Spleen (tissue), 11 donors: ENCODE measurements around the gene MPST. TPM values are rescaled to one million over a fixed set of nuclear protein-coding genes. Genes with fewer than 3 reads are reported as not detected.

Source experiments
- DNase-seq: peaks from one replicate; pipeline ENCODE4 v3.0.0-alpha.2; 2020
- H3K27ac ChIP-seq, 8 donors: fragments of 200-600 bp; sonication (generic) in 7 of 8; 1 replicate in 4 of 8; 2 replicates in 4 of 8; pipeline versions ENCODE4 v1.5.0 to v1.8.0; 2016 to 2021; ENCODE audit warnings: inconsistent platforms in 4 of 8, mild to moderate bottlenecking in 4 of 8, moderate library complexity in 1 of 8
- H3K27me3 ChIP-seq, 7 donors: fragments of 200-600 bp; sonication (generic) in 6 of 7; replicated peaks in 1 of 7; 1 replicate in 4 of 7; 2 replicates in 3 of 7; pipeline versions ENCODE4 v1.5.0 to v1.8.0; 2016 to 2021; ENCODE audit warnings: inconsistent platforms in 3 of 7, mild to moderate bottlenecking in 1 of 7
- H3K36me3 ChIP-seq, 6 donors: fragments of 200-600 bp; sonication (generic) in 5 of 6; 1 replicate in 4 of 6; 2 replicates in 2 of 6; pipeline versions ENCODE4 v1.5.0 to v1.8.0; 2016 to 2021; ENCODE audit warnings: inconsistent platforms in 2 of 6
- H3K4me1 ChIP-seq, 6 donors: fragments of 200-600 bp; sonication (generic) in 5 of 6; 1 replicate in 3 of 6; 2 replicates in 3 of 6; pipeline versions ENCODE4 v1.5.0 to v1.8.0; 2016 to 2021; ENCODE audit warnings: inconsistent platforms in 3 of 6
- H3K4me3 ChIP-seq, 8 donors: fragments of 200-600 bp; sonication (generic) in 7 of 8; 1 replicate in 4 of 8; 2 replicates in 4 of 8; pipeline versions ENCODE4 v1.5.0 to v1.8.0; 2016 to 2021; ENCODE audit warnings: inconsistent platforms in 4 of 8, mild to moderate bottlenecking in 4 of 8, moderate library complexity in 2 of 8
- H3K9me3 ChIP-seq, 8 donors: fragments of 200-600 bp; sonication (generic) in 7 of 8; 1 replicate in 4 of 8; 2 replicates in 4 of 8; pipeline versions ENCODE4 v1.5.0 to v1.8.0; 2016 to 2021; ENCODE audit warnings: inconsistent platforms in 4 of 8
- CTCF ChIP-seq, 11 experiments: fragments of 200-600 bp in 7 of 11; fragments of 450-650 bp in 4 of 11; sonication (generic) in 4 of 11; IDR thresholded peaks in 8 of 11; conservative IDR thresholded peaks in 3 of 11; 1 replicate in 7 of 11; 2 replicates in 4 of 11; pipeline versions ENCODE4 v1.4.0 to v1.8.0; 2016 to 2021; ENCODE audit warnings: antibody characterized with exemption in 11 of 11, inconsistent platforms in 4 of 11, mild to moderate bottlenecking in 1 of 11
- POLR2A ChIP-seq, 3 donors: fragments of 450-650 bp; IDR thresholded peaks; one replicate each; pipeline ENCODE4 v1.5.1; 2017; ENCODE audit warnings: antibody characterized with exemption in 3 of 3, mild to moderate bottlenecking in 1 of 3
- POLR2AphosphoS5 ChIP-seq, 3 donors: sonication (generic); formaldehyde crosslinking; IDR thresholded peaks; one replicate each; pipeline ENCODE4 v1.5.1; 2017; ENCODE audit warnings: antibody characterized with exemption in 3 of 3
- WGBS, 5 donors: extraction: QIAGEN DNeasy Blood & Tissue Kit in 3 of 5; methylation state at CpG; one replicate each; pipeline versions ENCODE4 v1.1.5 to v1.1.7; 2013 to 2018; 5-methylcytosine and 5-hydroxymethylcytosine counted together
- intact Hi-C: fragments of 100-400 bp; cut with DNase I; formaldehyde crosslinking; loops from one replicate; pipeline ENCODE4 v1.15.0; 2023; ENCODE audit warnings: low total_unique reads
- polyA plus RNA-seq, 3 donors: library from polyadenylated mRNA; stranded (reverse); fragments of 200-250 nt; gene quantifications; one replicate each; pipeline ENCODE4 v1.2.1, GENCODE V29; 2013
- total RNA-seq, 7 donors: library from RNA; depleted of rRNA in 3 of 7; stranded (reverse); fragments of >200 nt in 3 of 7; fragmentation: NEBNext Ultra II Directional in 4 of 7; extraction: Animal tissue kit (Norgen Biotek cat#: 25700) in 4 of 7; gene quantifications; one replicate each; pipeline versions ENCODE4 v1.1.0 to v1.2.1, GENCODE V29; 2016 to 2021
- donor health status: healthy with polysubstance abuse.
- donor health status: DM: no; HTN: no; CAD: no; lungs with moderate emphysema.
- donor health status: DM: no; HTN: no; CAD: no.
- donor health status: Bipolar disorder and iron deficiency.
- donor health status: healthy.
- donor health status: DM: no; HTN: no; CAD: no.
- donor health status: DM: yes; HTN: yes; CAD: no.

The MPST gene
- total and polyA plus RNA-seq, 10 donors, result 13.9 to 44.8 (median 29.9) TPM

- 56 to 78% (median 66%) methylated on average over 18 of the region's 18 CpGs for WGBS, 5 donors
- Histone ChIP-seq H3K9me3 (no peaks in the 10 kb centered on the region), H3K27ac (no peak overlapping the region), H3K4me3 (no peak overlapping the region), H3K4me1 (peaks cover 0 to 19% (median 4%) of the 10 kb centered on the region in 6 donors), H3K27me3 (peaks cover 0 to 33% (median 6%) of the 10 kb centered on the region in 7 donors), H3K36me3 (peaks cover 0 to 28% (median 10%) of the 10 kb centered on the region in 6 donors)
- DNase-seq, result no peak
- intact Hi-C loops, result no loop called here
- no peak for TF ChIP-seq CTCF (IDR thresholded peaks at IDR 0.05 in 8 of 11, conservative IDR thresholded peaks at IDR 0.05 in 3 of 11)
- TF ChIP-seq POLR2A (IDR thresholded peaks at IDR 0.05), result no peak
- no peak for TF ChIP-seq POLR2AphosphoS5 (IDR thresholded peaks at IDR 0.05)
Measured at GRCh38 chr22:37032535-37033460, 13.3 kb downstream of the MPST start.

- Histone ChIP-seq H3K4me3 (no peak overlapping the region), H3K27me3 (peaks cover 0 to 41% (median 6%) of the 10 kb centered on the region in 7 donors), H3K4me1 (peaks cover 0 to 19% (median 4%) of the 10 kb centered on the region in 6 donors), H3K27ac (no peak overlapping the region), H3K36me3 (peaks cover 0 to 20% (median 10%) of the 10 kb centered on the region in 6 donors), H3K9me3 (no peaks in the 10 kb centered on the region)
- TF ChIP-seq POLR2A (IDR thresholded peaks at IDR 0.05) (no peak), POLR2AphosphoS5 (IDR thresholded peaks at IDR 0.05) (no peak), CTCF (IDR thresholded peaks at IDR 0.05 in 8 of 11, conservative IDR thresholded peaks at IDR 0.05 in 3 of 11) (no peak)
- no peak for DNase-seq
- 88 to 93% (median 90%) methylated on average over 21 to 23 of the region's 23 CpGs for WGBS, 5 donors
- intact Hi-C loops, result no loop called here
Measured at GRCh38 chr22:37033605-37034430, 14.3 kb downstream of the MPST start.

GRCh38 chr22:37036655-37037377, 17.3 kb downstream of the MPST start:
- 80 to 93% (median 83%) methylated on average over 11 of the region's 11 CpGs for WGBS, 5 donors
- Histone ChIP-seq H3K36me3 (no peaks in the 10 kb centered on the region), H3K9me3 (no peaks in the 10 kb centered on the region)

GRCh38 chr22:37037669-37038068, 18.1 kb downstream of the MPST start:
- no peak overlapping the region for H3K27ac ChIP-seq
- 59 to 68% (median 64%) methylated on average over 14 of the region's 14 CpGs for WGBS, 5 donors
- TF ChIP-seq CTCF (IDR thresholded peaks at IDR 0.05 in 8 of 11, conservative IDR thresholded peaks at IDR 0.05 in 3 of 11) (no peak), POLR2AphosphoS5 (IDR thresholded peaks at IDR 0.05) (no peak), POLR2A (IDR thresholded peaks at IDR 0.05) (no peak)
- intact Hi-C loops, result no loop called here
- no peak for DNase-seq
- peaks cover 0 to 48% (median 6%) of the 10 kb centered on the region in 7 donors for H3K27me3 ChIP-seq
- H3K4me3 ChIP-seq, result no peak overlapping the region
- H3K9me3 ChIP-seq, result no peaks in the 10 kb centered on the region
- no peaks in the 10 kb centered on the region for H3K36me3 ChIP-seq
- peaks cover 0 to 8% (median 1%) of the 10 kb centered on the region in 6 donors for H3K4me1 ChIP-seq

More at GRCh38 chr22:37036655-37037377, 17.3 kb downstream of the MPST start:
- no peak overlapping the region for H3K4me3 ChIP-seq
- intact Hi-C loops, result no loop called here
- peaks cover 0 to 45% (median 6%) of the 10 kb centered on the region in 7 donors for H3K27me3 ChIP-seq
- DNase-seq, result no peak
- H3K27ac ChIP-seq, result no peak overlapping the region
- peaks cover 0 to 17% (median 4%) of the 10 kb centered on the region in 6 donors for H3K4me1 ChIP-seq
- TF ChIP-seq POLR2AphosphoS5 (IDR thresholded peaks at IDR 0.05), result no peak
